Measurements from ENCODE around the gene HERPUD1. TPM values are rescaled to one million over a fixed set of nuclear protein-coding genes. Genes with fewer than 3 reads are reported as not detected.
A peak's percentile ranks its signal among the peaks of the same experiment; 100 is the strongest.

HERPUD1 gene
- total RNA-seq, 1 experiment from 2014 or later: 65.3 TPM

DNA sequence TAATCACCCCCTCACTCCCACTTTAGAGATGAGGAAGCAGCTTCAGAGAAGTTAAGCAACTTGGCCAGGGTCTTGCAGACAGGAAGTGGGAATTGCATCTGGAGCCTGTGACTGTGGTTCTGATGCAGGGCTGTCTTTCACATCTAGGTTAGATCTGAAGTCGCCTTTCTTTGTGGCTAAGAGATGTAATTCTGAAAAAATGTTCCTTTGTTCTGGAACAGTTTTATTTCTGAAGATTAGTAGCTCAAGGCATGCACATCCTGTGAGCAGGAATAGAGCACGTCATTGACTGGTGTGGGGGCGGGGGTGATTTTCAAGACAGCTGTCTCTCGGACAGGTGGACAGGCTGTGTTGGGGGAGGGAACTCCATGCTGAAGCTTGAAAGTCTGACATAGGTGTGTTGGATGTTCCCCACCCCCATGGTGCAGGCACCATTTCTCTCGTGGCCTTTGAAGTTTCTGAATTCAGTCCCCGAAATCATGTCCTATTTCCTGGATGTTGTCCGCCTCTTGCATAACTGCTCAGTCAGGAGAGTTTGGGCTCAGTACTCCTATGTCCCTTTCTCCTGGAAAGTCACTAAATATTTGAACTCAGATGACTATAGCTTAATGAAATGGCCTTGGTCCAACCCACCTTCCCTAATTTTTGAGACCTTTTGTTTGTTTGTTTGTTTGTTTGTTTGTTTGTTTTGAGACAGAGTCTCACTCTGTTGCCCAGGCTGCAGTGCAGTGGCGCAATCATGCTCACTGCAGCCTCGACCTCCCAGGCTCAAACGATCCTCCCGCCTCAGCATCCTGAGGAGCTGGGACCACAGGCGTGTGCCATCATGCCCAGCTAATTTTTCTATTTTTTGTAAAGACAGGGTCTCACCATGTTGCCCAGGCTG, 21.0 kb upstream of the HERPUD1 start:
- peak; percentile 81 for DNase-seq (ENCODE audit: low read depth)

- peak; percentile 24 for DNase-seq (ENCODE audit: low read depth)
Observed at GRCh38 chr16:56911771-56912571, 20.0 kb upstream of the HERPUD1 start.

GRCh38 chr16:56912746-56913708, 18.9 kb upstream of the HERPUD1 start:
- no peak for DNase-seq (ENCODE audit: low read depth)

DNA sequence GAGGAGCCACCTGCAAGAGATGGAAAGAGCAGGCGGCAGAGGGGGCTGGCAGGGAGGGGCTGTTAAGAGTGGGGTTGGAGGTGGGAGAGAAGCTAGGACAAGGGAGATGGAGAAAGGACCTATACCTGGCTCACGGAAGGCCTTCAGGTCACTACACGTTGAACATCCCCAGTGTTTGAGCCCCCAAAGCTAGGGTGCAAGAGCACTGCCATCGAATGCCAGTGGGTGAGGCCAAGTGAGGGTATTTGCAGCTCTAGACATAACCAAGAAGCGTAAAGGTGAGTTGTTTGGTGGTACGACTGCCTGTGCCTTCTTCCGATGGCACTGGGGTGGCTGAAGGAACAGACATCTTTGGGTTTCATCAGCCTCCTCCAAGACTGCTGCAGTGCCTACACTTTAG, 17.0 kb upstream of the HERPUD1 start:
- DNase-seq (ENCODE audit: low read depth): no peak

- no peak for DNase-seq (ENCODE audit: low read depth)
Observed at GRCh38 chr16:56915336-56916119, 16.4 kb upstream of the HERPUD1 start.

GRCh38 chr16:56916571-56917403, 15.2 kb upstream of the HERPUD1 start:
- no peak for DNase-seq (ENCODE audit: low read depth)

DNA sequence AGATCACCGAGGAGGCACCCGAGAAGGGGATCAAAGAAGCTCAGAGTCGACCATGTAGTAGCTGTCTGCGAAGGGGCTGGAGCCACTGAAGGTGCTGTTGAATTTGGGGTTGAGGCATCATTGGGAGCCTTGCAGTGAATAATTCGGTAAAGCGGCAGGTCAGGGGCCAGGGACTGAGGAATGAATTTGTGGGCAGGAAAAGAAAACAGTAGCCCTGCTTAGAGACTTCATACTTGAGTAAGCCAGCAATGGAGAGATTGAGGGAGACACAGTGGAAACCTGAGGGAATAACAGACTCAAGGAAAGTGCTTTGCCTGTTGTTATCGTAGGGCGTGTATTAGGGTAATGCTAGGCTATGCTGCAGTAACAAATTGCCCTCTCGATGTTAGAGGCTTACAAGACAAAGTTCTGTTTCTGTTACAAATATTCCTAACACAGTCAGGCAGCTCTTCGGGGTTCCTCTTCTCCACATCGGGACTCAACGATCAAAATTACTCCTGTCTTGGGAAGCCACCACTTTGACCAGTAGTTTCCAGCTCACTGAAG, 13.4 kb upstream of the HERPUD1 start:
- no peak for DNase-seq (ENCODE audit: low read depth)

DNA sequence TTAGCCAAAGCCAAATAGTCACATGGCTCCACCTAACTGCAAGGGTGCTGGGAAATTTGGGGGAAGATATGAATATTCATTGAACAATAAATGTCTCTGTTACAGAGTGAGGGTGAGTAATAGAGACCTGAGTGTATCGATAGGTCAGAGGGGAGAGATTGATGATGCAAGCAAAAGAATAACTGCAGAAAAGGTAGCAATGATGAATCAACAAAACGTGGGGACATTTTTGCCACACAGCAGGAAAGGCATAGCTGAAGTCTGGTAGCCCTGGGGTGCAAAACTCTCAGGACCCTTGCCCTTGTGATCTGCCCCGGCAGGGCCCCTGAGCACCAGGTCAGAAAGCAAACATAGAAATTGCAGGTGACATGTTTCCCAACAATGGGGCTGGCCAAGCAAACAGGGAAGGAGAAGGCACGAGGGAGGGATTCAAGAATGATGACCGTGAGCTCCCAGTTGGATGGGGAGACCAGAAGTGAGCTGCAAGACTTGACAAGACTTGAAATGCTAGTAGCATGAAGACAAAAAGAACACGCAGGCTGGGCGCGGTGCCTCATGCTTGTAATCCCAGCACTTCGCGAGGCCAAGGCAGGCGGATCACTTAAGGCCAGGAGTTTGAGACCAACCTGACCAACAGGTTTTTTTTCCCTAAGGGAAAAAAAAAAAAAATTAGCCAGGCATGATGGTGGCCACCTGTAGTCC, 12.7 kb upstream of the HERPUD1 start:
- no peak for DNase-seq (ENCODE audit: low read depth)

DNA sequence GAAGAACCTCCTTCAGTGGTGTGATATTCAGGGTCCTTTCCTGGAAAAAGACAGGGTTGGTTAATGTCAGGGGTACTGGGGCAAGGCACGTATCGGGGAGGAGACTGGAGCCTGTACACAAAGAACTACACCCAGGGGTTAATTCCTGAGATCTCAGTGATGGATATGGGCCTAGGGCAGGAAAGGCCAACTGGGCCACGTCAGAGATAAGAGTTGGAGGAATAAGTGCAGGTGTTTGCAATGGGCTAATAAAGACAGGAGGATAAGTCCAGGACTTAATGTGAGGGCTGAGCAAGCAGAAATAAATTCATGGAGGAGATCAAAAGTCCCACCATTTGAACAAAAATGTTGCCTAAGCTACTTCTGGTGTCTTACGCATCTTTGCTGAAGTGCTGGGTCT, 10.4 kb upstream of the HERPUD1 start:
- DNase-seq (ENCODE audit: low read depth): no peak

DNA sequence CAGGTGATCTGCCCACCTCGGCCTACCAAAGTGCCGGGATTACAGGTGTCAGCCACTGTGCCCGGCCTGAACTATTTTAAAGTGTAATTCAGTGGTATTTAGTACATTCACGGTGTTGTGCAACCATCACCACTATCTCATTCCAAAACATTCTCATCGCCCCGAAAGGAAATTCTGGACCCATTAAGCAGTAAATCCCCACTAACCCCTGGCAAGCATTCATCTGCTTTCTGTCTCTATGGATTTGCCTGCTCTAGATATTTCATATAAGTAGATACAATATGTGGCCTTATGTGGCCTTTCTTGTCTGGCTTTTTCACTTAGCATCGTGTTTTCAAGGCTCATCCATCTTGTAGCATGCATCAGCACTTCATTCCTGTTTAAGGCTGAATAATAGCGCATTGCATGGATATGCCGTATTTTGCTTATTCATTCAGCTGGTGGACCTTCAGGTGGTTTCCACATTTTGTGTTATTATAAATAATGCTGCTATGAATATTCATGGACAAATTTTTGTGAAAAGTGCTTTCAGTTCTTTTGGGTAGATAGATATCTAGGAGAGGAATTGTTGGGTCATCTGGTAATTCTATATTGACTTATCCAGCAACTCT, 8.4 kb upstream of the HERPUD1 start:
- DNase-seq (ENCODE audit: low read depth): no peak

DNA sequence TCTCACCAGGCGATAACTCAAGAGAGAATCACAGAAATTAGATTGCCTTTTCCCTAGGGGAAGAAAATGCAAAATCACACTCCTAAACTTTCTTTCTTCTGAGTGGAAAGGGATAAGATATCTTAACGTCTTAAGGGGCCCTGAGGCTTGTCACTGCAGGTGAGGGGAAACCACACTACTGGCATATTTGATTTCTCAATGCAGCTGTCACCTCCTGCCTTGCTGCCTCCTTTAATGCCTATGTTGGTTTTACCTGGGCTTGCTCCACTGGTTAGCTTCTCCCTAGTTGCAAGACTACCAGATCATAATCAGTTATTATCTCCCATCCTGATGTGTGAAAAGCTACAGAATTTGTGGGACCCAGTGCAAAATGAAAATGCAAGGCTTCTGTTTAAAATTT, 4.5 kb upstream of the HERPUD1 start:
- DNase-seq (ENCODE audit: low read depth): no peak

GRCh38 chr16:56929639-56930038, 2.3 kb upstream of the HERPUD1 start:
- DNase-seq (ENCODE audit: low read depth): no peak

- no peak for DNase-seq (ENCODE audit: low read depth)
Observed at GRCh38 chr16:56930486-56931270, 1.3 kb upstream of the HERPUD1 start.

DNA sequence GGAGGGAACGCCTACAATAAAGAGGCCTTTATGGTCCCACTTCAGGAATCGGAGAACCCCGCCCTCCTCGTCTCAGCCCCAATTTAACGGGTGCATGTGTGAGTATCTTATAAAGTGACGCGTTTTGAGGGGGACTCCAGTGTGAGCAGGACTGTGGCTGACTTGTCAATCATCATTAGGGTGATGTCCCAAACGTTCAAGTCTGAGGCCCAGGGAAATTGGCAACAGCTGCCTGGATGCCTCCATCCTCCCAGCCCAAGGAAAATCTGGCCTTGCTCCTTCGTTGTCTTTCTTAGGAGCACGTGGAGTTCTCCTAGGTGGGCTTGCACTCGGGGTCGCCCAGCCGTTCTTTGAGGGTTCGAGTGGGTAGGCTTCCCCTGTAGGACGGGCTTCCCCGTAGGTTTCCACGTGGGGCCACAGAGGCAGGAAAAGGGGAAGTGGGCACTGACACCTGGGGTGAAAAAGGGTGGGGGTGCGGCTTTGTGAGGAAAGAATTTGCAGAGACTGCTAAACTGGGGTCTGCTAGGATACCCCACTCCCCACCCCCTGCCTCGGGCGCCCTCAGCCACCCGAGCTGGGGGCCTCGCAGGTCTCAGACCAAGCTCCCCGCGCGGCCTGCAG, 561 bp upstream of the HERPUD1 start:
- peak; percentile 10 for DNase-seq (ENCODE audit: low read depth)

DNA sequence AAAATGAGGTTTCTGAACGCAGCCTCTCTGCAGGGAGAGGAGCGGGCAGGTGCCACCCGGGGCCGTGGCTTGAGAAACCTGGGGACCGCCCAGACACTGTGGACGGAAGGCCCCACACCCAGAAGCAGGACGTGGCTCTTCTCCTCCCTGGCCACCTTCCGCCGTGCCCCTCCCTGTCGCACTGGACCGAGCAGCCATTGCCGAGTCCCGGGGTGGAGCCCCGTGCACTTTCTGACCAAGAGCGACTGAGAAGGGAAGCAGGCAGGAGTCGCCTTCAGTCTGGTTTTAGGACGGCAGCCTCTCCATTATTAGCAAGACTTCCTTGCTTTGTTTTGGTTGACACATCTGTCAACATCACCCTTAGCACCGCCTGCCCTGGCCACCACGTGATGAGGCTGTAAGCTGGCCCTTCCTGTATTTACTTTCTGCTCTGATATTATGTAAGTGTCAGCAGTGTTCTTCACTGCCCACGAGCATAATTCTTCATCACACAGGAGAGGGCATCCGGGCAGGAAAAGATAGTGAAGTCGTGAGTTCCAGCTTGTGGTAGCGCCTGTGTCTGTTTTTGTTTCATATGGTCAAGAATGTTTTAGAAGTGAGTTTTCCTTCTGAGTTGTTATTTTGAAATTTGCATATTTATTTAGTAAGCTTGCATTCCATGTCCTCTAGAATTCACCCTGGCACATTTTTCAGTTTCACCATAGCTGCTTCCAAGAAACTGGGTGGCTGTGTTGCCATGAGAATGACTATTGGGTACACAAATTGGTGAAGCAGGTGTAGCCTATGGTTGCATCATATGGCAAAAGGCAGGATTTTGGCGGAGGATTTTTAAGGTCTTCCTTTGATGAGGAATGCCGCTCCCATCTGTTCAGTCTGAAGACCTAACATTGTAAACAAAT, 1.0 kb downstream of the HERPUD1 start:
- peak; percentile 77 for DNase-seq (ENCODE audit: low read depth)

Measured in HT1080 (cell line).